HPDE6-E6E7 (cell line): ENCODE results near the gene PURA.
"Not testable (repeated sequence)": the region's sequence is repeated elsewhere in the genome, so short reads cannot be mapped to it uniquely, and the experiment has no call there.

ENCODE experiments used
- DNase-seq: peaks from one replicate; pipeline ENCODE4 v3.0.0; 2011; ENCODE audit warnings: missing footprints; ENCODE audit errors: extremely low spot score

PURA gene

GRCh38 chr5:140135127-140135526, 21.2 kb downstream of the PURA start:
- no peak for DNase-seq

DNA sequence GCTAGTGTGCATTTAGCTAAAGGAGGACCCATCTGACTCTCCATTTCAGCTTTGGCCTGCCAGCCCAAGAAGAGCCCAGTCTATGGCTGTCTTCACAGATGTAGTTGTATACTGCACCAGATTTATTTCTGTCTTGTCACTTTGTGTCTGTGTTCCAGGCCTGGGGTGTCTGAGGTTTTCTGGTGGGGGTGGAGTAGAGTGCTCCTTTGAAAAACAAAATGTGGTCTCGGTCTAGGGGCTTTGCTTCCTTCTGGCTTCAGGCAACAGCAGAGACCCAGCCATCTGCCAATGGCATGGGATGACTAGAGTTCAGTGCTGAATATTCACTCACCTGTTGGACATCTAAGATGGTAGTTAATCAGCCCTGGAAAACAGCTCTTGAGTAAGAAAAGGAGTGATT, 22.7 kb downstream of the PURA start:
- no peak for DNase-seq

GRCh38 chr5:140140435-140140834, 26.5 kb downstream of the PURA start:
- DNase-seq = no peak

DNA sequence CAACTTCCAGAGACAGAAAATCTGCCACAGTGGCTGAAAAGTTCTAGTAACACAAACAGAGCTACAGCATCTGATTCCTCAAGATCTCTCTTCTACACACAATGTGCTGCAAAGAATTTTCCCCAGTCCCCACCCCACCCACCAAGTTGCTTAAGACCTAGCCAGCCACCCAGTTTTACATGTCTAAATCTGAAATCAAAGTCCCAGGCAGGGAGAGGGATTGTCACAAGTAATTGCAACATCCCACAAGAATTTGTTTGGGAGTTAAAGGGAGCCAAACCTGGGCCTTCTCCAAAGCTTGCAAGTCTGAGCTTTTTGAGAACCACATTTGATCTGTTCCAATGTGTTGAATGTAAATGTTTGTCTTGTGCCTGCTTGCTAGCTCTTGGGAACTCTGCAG, 27.3 kb downstream of the PURA start:
- no peak for DNase-seq

DNA sequence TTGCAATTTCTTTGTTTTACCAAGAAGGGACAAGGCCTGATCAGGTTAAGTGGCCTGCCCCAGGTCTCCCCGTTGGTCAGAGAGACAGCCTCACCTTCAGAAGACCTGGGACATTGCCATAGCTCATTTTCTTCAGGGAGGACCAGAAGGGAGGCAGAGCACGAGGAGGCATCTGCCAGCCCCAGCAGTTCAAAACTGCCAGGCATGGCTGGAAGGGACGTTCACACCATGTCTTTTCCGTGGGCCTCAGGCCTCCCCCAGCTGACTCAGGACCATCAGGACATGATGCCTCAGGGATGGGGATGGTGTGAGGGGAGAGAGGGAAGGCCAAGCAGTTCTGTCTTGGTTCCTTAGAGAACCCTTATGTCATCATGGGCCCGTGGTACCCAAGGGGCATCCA, 28.3 kb downstream of the PURA start:
- DNase-seq = no peak

DNA sequence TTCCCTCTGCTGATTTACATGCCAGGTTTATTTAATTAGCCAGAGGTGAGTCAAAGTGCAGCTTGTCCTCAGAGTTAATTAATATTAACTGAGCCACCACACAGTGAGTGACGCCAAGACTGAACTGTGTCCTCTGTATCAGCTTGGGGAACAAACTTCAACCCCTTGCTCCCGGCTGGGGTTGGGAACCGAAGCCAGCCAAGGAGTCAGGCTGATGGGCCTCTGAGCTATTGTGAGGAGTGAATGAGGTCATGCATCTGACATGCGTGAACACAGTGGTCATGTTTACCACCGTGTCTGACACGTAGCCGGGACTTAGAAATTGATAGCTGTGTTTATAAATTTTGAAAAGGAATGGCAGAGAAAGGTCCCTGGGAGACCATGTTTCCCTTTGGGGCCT, 28.9 kb downstream of the PURA start:
- no peak for DNase-seq

- DNase-seq = no peak
These were observed 29.8 kb downstream of the PURA start for GRCh38 chr5:140143521-140144258.

GRCh38 chr5:140145256-140145655, 31.3 kb downstream of the PURA start:
- no peak for DNase-seq

DNA sequence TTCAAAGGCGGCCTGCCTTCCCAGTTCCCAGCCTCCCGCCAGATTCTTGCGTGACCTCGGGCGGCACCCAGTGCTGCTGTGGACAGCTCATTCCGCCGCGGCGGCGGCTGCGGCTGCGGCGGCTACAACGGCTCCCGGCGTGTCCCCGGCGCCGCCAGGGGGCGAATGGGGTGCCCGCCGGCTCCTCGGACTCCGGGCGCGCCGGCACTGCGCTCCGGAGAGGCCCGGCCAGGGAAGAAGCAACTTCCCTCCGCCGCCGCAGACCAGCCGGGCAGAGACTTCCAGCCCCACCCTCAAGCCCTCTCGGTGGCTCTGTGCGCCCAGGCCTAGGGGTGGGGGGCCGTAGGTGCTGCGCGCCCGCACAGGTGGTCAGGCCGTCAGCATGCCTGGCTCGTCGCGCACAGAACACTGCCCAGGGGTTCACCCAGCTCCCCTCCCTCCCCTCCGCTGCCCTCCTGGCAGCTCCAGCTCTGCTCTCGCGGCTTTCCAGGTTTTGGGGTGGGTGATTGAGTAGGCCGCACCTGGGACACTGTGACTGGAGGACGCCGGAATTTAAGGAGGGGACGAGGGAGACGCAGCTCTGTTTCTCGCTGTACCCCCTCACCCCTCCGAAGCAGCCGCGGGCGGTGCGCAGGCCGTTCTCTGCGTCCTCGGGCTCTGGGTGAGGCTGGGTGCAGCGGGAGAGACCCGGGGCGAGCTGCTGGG, 32.1 kb downstream of the PURA start:
- peak; percentile 74 for DNase-seq

GRCh38 chr5:140146523-140146842, 32.6 kb downstream of the PURA start:
- no peak for DNase-seq

- DNase-seq = no peak
These were observed 33.6 kb downstream of the PURA start for GRCh38 chr5:140147460-140147859.

DNA sequence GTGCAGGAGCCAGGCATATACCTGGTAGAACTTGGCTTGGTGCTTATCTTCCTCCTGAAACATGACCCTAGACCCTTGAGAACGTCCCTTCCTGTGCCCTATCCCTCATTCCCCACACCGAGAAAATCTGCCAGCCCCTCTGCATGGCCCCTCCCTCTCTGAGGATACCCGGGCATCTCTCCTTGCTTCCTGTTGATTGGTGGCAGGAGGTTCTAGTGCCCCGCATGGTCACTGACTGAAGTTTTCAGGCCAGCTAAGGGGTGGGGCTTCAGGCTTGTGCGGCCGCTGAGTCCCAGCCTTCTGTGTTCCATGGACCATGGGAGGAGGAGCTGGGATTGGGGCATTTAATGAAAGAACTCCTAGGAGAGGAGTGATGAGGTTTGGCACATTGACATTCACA, 34.6 kb downstream of the PURA start:
- DNase-seq = no peak

GRCh38 chr5:140150201-140150600, 36.3 kb downstream of the PURA start:
- no peak for DNase-seq

DNA sequence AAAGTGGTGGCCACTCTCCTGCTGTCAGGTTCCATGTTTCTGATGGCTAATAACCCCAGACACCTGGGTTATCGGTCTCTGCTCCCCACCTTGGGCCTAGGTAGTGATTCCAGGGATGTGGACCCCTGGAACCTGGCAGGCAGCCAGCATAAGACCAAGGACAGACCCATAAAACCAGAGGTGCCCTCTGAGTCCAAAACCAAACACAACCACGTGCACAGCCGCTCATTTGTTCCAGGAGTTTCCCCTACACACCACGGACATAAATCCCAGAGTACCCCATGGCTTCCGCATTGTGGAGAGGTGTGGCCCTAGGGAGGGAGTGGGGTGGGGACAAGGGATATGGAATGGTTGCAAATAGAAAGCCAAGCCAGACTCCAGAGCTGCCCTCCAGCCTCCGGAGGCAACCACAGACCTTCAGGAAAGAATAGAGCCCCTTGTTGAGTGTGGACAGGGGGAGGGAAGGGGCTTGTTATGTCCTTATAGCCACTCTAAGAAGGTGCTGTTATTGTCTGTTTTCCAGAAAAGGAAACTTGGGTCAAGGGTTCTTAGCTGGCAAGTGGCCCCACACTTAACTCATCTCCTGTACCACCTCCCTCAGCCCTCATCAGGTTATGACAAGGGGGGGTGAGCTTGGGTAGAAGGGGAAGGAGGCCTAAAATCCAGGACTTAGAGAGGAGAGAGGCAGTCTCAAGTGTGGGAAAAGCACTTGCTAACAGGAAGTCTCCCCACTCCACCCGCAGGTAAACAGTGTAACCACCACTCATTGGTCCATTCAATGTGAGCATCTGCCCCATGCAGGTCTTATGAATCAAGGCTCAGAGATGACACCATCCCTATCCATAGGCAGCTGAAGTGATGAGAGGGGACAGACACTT, 37.5 kb downstream of the PURA start:
- DNase-seq = no peak

DNA sequence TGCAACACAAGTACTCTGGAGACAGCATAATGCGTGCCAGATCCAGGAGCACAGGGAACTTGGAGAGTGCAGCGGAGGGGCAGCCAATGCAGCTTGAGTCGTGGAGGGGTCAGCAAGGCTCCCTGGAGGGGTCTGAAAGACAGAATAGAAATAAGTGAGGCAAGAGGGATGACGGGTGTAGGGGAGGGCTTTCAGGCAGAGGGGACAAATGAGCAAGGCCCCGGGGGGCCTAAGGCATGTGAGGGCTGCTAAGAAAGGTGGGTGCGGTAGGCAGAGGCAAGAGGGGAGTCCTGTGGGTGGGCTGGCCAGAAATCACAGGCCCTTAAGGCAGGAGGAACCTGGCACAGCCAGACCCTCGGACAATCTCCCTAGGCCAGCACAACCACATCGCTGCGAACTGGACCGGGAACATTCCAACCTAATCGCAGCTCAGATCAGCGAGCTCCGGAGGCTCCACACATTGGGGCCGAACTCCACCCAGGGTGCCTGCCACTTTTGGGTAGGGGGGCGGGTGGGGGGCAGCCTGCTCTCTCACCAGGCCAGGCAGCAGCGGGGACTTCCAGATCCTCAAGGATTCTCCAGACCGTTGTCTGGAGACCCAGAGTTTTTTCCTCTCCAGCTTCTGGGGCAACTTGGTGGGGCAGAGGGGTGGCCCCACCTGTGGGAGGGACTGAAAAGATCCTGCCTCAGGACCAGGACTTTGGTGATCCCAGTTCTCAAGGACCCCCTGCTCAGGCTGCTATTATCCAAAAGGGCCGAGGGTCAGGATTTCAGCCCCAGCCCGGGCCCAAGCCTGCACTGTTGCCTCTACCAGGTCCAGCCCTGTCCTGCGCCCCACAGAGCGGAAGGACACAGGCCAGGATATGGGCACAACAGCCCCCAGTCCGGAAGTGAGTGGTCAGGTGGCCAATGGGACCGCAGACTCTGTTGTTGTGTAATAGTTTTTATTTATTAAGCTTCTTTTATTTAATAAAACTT, 38.4 kb downstream of the PURA start:
- no peak for DNase-seq

GRCh38 chr5:140153255-140153654, 39.3 kb downstream of the PURA start:
- no peak for DNase-seq

DNA sequence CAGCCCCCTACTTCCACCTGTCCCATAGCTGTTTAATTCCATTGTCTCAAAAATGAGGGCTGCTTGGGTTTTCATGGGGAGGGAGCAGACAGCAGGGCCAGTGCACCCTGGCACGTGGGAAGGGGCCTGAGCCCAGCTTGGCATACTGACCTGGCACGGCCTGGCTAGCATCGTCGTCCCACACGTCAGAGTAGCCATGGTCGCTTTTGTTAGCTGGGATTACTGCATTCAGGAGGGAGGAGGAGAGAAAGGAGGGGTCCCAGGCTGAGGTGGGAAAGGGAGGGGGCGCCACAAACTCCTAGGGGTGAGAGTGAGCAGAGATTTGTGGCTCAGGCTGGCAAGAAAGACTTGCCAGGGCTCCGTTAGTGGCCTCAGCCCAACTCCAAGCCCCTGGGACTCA, 40.0 kb downstream of the PURA start:
- DNase-seq = no peak

DNA sequence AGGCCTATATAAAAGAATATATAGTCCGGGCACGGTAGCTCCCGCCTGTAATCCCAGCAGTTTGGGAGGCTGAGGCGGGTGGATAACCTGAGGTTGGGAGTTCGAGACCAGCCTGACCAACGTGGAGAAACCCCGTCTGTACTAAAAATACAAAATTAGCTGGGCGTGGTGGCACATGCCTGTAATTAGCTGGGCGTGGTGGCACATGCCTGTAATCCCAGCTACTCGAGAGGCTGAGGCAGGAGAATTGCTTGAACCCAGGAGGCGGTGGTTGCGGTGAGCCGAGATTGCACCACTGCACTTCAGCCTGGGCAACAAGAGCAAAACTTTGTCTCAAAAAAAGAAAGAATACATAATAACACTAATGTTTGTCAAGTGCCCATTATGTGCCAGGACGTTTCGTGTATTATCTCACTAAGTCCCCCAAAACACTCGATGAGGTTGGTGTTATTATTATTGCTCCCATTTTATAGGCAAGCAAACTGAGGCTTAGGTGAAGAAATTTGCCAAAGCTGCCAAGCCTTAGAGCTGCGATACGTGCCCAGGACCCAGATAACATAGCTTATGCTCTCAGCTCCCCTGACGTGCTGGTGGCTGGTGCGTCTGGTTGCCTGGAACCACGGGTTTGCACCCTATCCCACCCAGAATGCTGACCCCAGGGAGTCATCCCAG, 40.9 kb downstream of the PURA start:
- DNase-seq = not testable (repeated sequence)

DNA sequence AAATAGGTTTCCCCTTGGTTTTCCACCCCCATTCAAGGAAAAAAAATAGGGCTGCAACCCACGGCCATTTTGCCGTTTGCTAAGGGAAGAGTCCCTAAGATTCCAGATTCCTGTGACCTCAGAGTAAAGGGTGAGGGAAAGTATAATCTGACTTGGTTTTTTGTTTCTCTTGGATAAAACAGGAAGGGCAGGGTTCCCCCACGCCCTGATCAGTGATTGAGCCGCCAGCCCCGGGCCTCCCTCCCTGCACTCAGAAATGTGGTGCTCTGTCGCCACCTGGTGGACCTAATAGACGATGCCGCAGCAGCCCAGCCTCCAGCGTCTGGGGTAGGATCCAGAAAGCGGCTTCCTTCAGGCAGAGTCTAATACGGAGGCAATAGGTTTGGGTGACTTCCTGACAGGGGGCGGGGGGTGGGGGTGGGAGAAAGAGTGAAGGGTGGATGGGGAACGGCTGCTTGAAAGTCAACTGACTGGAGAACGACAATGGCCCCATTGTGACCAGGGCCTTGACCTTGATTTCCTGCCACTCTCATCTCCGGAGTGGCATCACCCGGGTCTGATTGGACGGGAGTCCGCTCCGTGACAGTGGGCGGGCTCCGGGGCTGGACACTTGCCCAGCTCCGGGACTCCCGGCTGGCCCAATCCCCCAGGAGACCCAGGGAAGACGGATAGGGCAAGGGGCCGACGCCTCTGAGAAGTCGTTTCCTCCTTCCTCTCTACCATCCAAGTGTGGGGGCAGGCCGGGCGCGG, 43.3 kb downstream of the PURA start:
- DNase-seq = peak; percentile 92
